ENCODE results near the gene CSNK1D. TPM values are rescaled to one million over a fixed set of nuclear protein-coding genes. Genes with fewer than 3 reads are reported as not detected.

Gene CSNK1D
- total RNA-seq, 1 donor from 2014 or later: 150 TPM

DNA sequence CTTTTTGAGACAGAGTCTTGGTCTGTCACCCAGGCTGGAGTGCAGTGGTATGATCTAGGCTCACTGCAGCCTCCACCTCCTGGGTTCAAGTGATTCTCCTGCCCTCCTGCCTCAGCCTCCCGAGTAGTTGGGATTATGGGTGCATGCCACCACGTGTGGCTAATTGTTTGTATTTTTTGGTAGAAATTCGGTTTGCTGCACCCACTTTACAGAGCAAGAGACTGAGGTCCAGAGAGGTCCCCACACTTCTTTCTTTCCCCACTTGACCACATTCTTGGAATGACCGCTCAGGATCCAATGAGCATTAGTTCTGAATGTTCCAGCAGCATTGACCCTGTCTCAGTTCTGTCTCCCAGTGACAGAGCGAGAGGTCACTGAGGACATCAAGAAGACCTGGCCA, 50.0 kb downstream of the CSNK1D start:
- H3K36me3 ChIP-seq: no peaks in the 10 kb centered on the region
- no peak overlapping the region for H3K27ac ChIP-seq
- ATAC-seq (no peak), DNase-seq (no peak)
- H3K4me1 ChIP-seq: peaks cover 6% of the 10 kb centered on the region
- intact Hi-C loops (cut with DNase I): no loop called here
- H3K9me3 ChIP-seq: no peaks in the 10 kb centered on the region
- no peaks in the 10 kb centered on the region for H3K27me3 ChIP-seq
- no peak overlapping the region for H3K4me3 ChIP-seq
- TF ChIP-seq, protein P1, sequence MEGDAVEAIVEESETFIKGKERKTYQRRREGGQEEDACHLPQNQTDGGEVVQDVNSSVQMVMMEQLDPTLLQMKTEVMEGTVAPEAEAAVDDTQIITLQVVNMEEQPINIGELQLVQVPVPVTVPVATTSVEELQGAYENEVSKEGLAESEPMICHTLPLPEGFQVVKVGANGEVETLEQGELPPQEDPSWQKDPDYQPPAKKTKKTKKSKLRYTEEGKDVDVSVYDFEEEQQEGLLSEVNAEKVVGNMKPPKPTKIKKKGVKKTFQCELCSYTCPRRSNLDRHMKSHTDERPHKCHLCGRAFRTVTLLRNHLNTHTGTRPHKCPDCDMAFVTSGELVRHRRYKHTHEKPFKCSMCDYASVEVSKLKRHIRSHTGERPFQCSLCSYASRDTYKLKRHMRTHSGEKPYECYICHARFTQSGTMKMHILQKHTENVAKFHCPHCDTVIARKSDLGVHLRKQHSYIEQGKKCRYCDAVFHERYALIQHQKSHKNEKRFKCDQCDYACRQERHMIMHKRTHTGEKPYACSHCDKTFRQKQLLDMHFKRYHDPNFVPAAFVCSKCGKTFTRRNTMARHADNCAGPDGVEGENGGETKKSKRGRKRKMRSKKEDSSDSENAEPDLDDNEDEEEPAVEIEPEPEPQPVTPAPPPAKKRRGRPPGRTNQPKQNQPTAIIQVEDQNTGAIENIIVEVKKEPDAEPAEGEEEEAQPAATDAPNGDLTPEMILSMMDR (IDR thresholded peaks at IDR 0.05): no peak

DNA sequence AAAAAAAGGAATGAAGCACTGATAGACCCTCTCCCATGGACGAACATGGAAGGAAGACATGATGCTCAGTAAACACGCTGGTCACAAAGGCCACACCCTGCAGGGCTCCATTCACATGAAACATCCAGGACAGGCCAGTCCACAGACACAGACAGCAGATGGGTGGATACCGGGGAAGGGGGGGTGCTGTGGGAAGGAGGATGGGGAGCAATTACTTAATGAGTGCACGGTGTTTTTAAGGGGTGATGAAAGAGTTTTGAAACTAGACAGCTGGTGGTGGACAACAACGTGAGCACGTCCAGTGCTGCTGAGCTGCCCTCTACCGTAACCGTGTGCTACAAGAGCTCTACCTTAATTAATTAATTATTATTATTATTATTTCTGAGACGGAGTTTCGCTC, 50.7 kb downstream of the CSNK1D start:
- Histone ChIP-seq H3K9me3 (no peaks in the 10 kb centered on the region), H3K4me3 (no peak overlapping the region), H3K4me1 (peaks cover 4% of the 10 kb centered on the region), H3K27ac (no peak overlapping the region), H3K36me3 (no peaks in the 10 kb centered on the region), H3K27me3 (no peaks in the 10 kb centered on the region)
- TF ChIP-seq, protein P1 (IDR thresholded peaks at IDR 0.05): no peak
- DNase-seq (no peak), ATAC-seq (peak; percentile 32)
- intact Hi-C loops (cut with DNase I): no loop called here

DNA sequence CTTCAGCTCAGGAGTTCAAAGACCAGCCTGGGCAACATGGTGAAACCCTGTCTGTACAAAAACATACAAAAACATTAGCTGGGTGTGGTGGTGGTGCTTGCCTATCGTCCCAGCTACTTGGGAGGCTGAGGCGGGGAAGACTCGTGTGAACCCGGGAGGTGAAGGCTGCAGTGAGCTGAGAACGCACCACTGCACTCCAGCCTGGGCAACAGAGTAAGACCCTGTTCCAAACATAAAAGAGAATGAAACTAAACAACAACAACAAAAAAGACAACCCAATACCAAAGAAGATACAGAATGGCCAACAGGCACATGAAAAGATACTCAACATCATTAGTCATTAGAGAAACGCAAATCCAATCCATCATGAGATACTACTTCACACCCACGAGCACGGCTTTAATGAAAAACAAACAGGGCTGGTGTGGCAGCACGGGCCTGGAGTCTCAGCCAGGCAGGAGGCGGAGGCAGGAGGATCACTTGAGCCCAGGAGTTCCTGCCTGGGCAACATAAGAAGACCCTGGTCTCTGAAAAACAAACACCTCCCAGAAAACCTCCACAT, 52.1 kb downstream of the CSNK1D start:
- no peaks in the 10 kb centered on the region for H3K9me3 ChIP-seq
- no peak for DNase-seq
- peaks cover 16% of the 10 kb centered on the region for H3K4me1 ChIP-seq
- H3K4me3 ChIP-seq: no peak overlapping the region
- intact Hi-C loops (cut with DNase I): no loop called here
- no peaks in the 10 kb centered on the region for H3K36me3 ChIP-seq
- no peaks in the 10 kb centered on the region for H3K27me3 ChIP-seq
- no peak overlapping the region for H3K27ac ChIP-seq
- no peak for ATAC-seq
- TF ChIP-seq, protein P1 (IDR thresholded peaks at IDR 0.05): no peak

DNA sequence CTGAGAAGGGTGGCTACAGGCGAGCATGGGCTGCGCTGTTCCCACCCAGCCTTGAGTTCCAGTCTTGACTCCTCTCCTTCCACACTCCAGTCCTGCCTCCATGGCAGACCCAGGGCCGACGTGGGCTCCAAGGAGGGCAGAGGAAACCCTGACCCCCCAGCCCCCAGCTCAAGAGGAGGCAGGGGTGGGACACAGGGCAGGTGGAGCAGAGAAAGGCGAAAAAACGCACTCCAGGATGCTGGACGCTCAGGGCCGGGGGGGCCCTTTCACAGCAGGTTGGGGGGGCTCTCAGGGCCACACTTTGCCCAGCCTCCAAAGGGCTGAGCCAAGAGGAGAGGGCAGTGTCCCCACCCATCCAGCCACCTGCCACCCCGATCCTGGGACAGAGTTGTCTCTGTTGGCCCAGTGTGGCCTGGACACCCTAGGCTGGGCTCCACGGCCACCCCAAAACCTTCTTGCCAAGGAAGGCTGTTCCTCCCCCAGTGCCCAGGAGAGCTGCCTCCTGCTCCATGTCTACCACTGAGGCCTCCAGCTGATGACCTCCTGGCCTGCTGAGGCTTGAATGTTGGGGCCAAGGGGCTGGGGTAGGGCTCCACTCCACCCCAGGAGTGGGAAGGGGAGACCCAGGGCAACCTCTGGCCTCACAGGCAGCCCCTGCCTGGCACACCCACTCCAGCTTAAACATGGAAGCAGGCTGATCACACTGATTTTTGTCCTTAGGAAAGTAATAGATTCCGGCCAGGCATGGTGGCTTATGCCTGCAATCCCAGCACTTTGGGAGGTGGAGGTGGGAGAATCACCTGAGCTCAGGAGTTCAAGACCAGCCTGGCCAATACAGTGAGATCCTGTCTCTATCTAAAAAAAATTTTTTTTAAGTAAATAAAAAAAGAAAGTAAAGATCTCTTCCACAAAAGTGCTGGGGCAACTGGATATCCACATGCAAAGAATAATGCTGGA, 53.5 kb downstream of the CSNK1D start:
- TF ChIP-seq, protein P1 (IDR thresholded peaks at IDR 0.05): no peak
- intact Hi-C loops (cut with DNase I): no loop called here
- no peaks in the 10 kb centered on the region for H3K36me3 ChIP-seq
- peaks cover 30% of the 10 kb centered on the region for H3K4me1 ChIP-seq
- ATAC-seq: no peak
- no peak overlapping the region for H3K4me3 ChIP-seq
- no peaks in the 10 kb centered on the region for H3K9me3 ChIP-seq
- no peak for DNase-seq
- no peaks in the 10 kb centered on the region for H3K27me3 ChIP-seq
- no peak overlapping the region for H3K27ac ChIP-seq

DNA sequence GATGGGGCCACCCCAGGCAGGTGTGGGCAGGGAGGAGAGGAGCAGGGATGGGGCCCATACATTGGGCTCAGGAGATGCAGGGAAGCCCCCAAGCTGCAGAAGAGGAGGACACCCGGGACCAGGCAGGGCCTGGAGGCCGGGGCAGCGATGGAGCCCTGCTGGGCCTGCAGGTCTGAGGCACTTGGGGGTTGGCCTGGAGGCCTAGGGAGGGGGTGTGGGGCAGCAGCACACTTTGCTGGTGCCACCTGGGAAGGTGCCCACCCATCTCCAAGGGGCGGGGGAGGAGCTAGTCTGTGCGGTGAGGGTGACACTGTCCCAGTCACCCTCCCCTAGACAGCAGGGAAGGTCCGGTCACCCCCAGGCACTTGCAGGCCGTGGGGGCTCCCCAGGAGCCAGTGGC, 54.4 kb downstream of the CSNK1D start:
- no peaks in the 10 kb centered on the region for H3K27me3 ChIP-seq
- no peak overlapping the region for H3K27ac ChIP-seq
- H3K4me3 ChIP-seq: no peak overlapping the region
- intact Hi-C loops (cut with DNase I): no loop called here
- H3K36me3 ChIP-seq: no peaks in the 10 kb centered on the region
- no peaks in the 10 kb centered on the region for H3K9me3 ChIP-seq
- DNase-seq (no peak), ATAC-seq (no peak)
- TF ChIP-seq, protein P1 (IDR thresholded peaks at IDR 0.05): no peak
- H3K4me1 ChIP-seq: peaks cover 34% of the 10 kb centered on the region
